Measurements from ENCODE around the gene PCSK6.
"Not testable (repeated sequence)": the region's sequence is repeated elsewhere in the genome, so short reads cannot be mapped to it uniquely, and the experiment has no call there.

PCSK6 gene

GRCh38 chr15:101303408-101303807, 186.1 kb downstream of the PCSK6 start:
- H3K4me3 ChIP-seq (replicated peaks; ENCODE audit: low read depth, low read length) = no peak overlapping the region
- no peak for DNase-seq (ENCODE audit: low read depth)

GRCh38 chr15:101296418-101297405, 192.8 kb downstream of the PCSK6 start:
- no peak overlapping the region for H3K4me3 ChIP-seq (replicated peaks; ENCODE audit: low read depth, low read length)
- peak; percentile 20 for DNase-seq (ENCODE audit: low read depth)
- no peak for TF ChIP-seq CTCF (IDR thresholded peaks at IDR 0.05; ENCODE audit: low read length, missing control alignments)

More at GRCh38 chr15:101303408-101303807, 186.1 kb downstream of the PCSK6 start:
- TF ChIP-seq CTCF (IDR thresholded peaks at IDR 0.05; ENCODE audit: low read length, missing control alignments) = no peak

GRCh38 chr15:101295607-101296161, 193.8 kb downstream of the PCSK6 start:
- peak overlapping the region; percentile 61 for H3K4me3 ChIP-seq (replicated peaks; ENCODE audit: low read depth, low read length)
- DNase-seq (ENCODE audit: low read depth) = peak; percentile 14
- TF ChIP-seq CTCF (IDR thresholded peaks at IDR 0.05; ENCODE audit: low read length, missing control alignments) = no peak

- peak within 1 kb of the TSS; percentile 61 for H3K4me3 ChIP-seq (replicated peaks; ENCODE audit: low read depth, low read length)
- TF ChIP-seq CTCF (IDR thresholded peaks at IDR 0.05; ENCODE audit: low read length, missing control alignments) = no peak
- peak; percentile 96 for DNase-seq (ENCODE audit: low read depth)
Measured at GRCh38 chr15:101294731-101295606, 194.5 kb downstream of the PCSK6 start, which contains the start of gene SNRPA1. Gene SNRPA1, minus strand, starts transcription at chr15:101295248. Its CDS starts 70 bp downstream, at chr15:101295178.

GRCh38 chr15:101293122-101293521, 196.4 kb downstream of the PCSK6 start:
- no peak for TF ChIP-seq CTCF (IDR thresholded peaks at IDR 0.05; ENCODE audit: low read length, missing control alignments)
- peak overlapping the region; percentile 61 for H3K4me3 ChIP-seq (replicated peaks; ENCODE audit: low read depth, low read length)
- no peak for DNase-seq (ENCODE audit: low read depth)

GRCh38 chr15:101288905-101289513, 200.5 kb downstream of the PCSK6 start:
- peak; percentile 69 for TF ChIP-seq CTCF (IDR thresholded peaks at IDR 0.05; ENCODE audit: low read length, missing control alignments)
- H3K4me3 ChIP-seq (replicated peaks; ENCODE audit: low read depth, low read length) = no peak overlapping the region
- peak; percentile 74 for DNase-seq (ENCODE audit: low read depth)

GRCh38 chr15:101287342-101287741, 202.2 kb downstream of the PCSK6 start:
- DNase-seq (ENCODE audit: low read depth); H3K4me3 ChIP-seq (replicated peaks; ENCODE audit: low read depth, low read length): not testable (repeated sequence)

Measured in fibroblast of pulmonary artery (primary cell).